GM18505 (cell line): ENCODE results near the gene CCDC88C.
A peak's percentile ranks its signal among the peaks of the same experiment; 100 is the strongest.
"Not testable (repeated sequence)": the region's sequence is repeated elsewhere in the genome, so short reads cannot be mapped to it uniquely, and the experiment has no call there.

Source experiments
- ATAC-seq: cut with Tn5 transposase; IDR thresholded peaks from one replicate; pipeline ENCODE4 v1.9.1; 2021; ENCODE audit not compliant: unreplicated experiment
- POLR2A ChIP-seq: IDR thresholded peaks from 4 replicates; pipeline ENCODE4 v1.6.1; 2011; ENCODE audit warnings: borderline replicate concordance; ENCODE audit not compliant: insufficient read depth, insufficient read length; ENCODE audit errors: extremely low read depth

The CCDC88C gene

GRCh38 chr14:91417120-91417982 is at the start of gene CCDC88C:
TSS of gene CCDC88C (minus strand) at chr14:91417820. CDS start at chr14:91417690, 130 bp downstream.
- TF ChIP-seq POLR2A = peak; percentile 51

GRCh38 chr14:91466192-91466591 is 48.6 kb upstream of the CCDC88C start:
- no peak for TF ChIP-seq POLR2A
- ATAC-seq = no peak

More at GRCh38 chr14:91417120-91417982, at the start of gene CCDC88C:
- ATAC-seq = peak; percentile 54

GRCh38 chr14:91464615-91465205 is 47.1 kb upstream of the CCDC88C start:
- TF ChIP-seq POLR2A = no peak

GRCh38 chr14:91458612-91459011 is 41.0 kb upstream of the CCDC88C start:
- ATAC-seq = no peak
- TF ChIP-seq POLR2A = no peak

More at GRCh38 chr14:91464615-91465205, 47.1 kb upstream of the CCDC88C start:
- no peak for ATAC-seq

GRCh38 chr14:91456283-91456682 is 38.7 kb upstream of the CCDC88C start:
- TF ChIP-seq POLR2A = no peak
- ATAC-seq = no peak

- no peak for ATAC-seq
- TF ChIP-seq POLR2A = no peak
Observed at GRCh38 chr14:91454580-91454979, 37.0 kb upstream of the CCDC88C start.

GRCh38 chr14:91454155-91454554 is 36.5 kb upstream of the CCDC88C start:
- TF ChIP-seq POLR2A = no peak
- no peak for ATAC-seq

GRCh38 chr14:91453744-91454143 is 36.1 kb upstream of the CCDC88C start:
- ATAC-seq = no peak
- TF ChIP-seq POLR2A = no peak

- ATAC-seq = no peak
- TF ChIP-seq POLR2A = no peak
Observed at GRCh38 chr14:91444335-91445020, 26.9 kb upstream of the CCDC88C start.

- no peak for ATAC-seq
- no peak for TF ChIP-seq POLR2A
Observed at GRCh38 chr14:91439345-91439744, 21.7 kb upstream of the CCDC88C start.

- ATAC-seq = no peak
- TF ChIP-seq POLR2A = no peak
Observed at GRCh38 chr14:91438845-91439244, 21.2 kb upstream of the CCDC88C start.

GRCh38 chr14:91436266-91436665 is 18.6 kb upstream of the CCDC88C start:
- not testable (repeated sequence) for ATAC-seq

- no peak for TF ChIP-seq POLR2A
- no peak for ATAC-seq
Observed at GRCh38 chr14:91429385-91429784, 11.8 kb upstream of the CCDC88C start.

- ATAC-seq = not testable (repeated sequence)
Observed at GRCh38 chr14:91428931-91429330, 11.3 kb upstream of the CCDC88C start.

GRCh38 chr14:91425531-91425944 is 7.9 kb upstream of the CCDC88C start:
- not testable (repeated sequence) for ATAC-seq
